Mesothelial cell of epicardium (in vitro differentiated cells): Measurements from ENCODE around the gene SLX4IP. TPM values are rescaled to one million over a fixed set of nuclear protein-coding genes. Genes with fewer than 3 reads are reported as not detected.

Experiments used
- DNase-seq, 2 experiments: peaks; one replicate each; pipeline ENCODE4 v3.0.0; 2021; ENCODE audit warnings: low spot score in 2 of 2; ENCODE audit not compliant: unreplicated experiment in 2 of 2
- H3K27ac Mint-ChIP-seq: 2 replicates; pipeline ENCODE4 v1.8.0; 2021; ENCODE audit warnings: mixed read lengths
- H3K27me3 Mint-ChIP-seq: 2 replicates; pipeline ENCODE4 v1.8.0; 2021; ENCODE audit warnings: low read depth, mixed read lengths
- H3K36me3 Mint-ChIP-seq: 2 replicates; pipeline ENCODE4 v1.8.0; 2021; ENCODE audit warnings: mixed read lengths
- H3K4me1 Mint-ChIP-seq: 2 replicates; pipeline ENCODE4 v1.8.0; 2021; ENCODE audit warnings: mixed read lengths
- H3K4me3 Mint-ChIP-seq: 2 replicates; pipeline ENCODE4 v1.8.0; 2021; ENCODE audit warnings: mild to moderate bottlenecking, moderate library complexity, mixed read lengths
- H3K9me3 Mint-ChIP-seq: 2 replicates; pipeline ENCODE4 v1.8.0; 2021; ENCODE audit warnings: mixed read lengths
- total RNA-seq: library from RNA; stranded (reverse); gene quantifications from 3 replicates; pipeline ENCODE4 v1.2.1, GENCODE V29; 2021
- TF ChIP-seq, protein P1 (sequence below): fragments of 200-600 bp; sonication (generic); IDR thresholded peaks from one replicate; pipeline ENCODE4 v1.5.0; 2021; ENCODE audit warnings: antibody characterized with exemption; ENCODE audit not compliant: unreplicated experiment

SLX4IP gene
- total RNA-seq, 1 donor from 2014 or later, result 10.4 TPM

DNA sequence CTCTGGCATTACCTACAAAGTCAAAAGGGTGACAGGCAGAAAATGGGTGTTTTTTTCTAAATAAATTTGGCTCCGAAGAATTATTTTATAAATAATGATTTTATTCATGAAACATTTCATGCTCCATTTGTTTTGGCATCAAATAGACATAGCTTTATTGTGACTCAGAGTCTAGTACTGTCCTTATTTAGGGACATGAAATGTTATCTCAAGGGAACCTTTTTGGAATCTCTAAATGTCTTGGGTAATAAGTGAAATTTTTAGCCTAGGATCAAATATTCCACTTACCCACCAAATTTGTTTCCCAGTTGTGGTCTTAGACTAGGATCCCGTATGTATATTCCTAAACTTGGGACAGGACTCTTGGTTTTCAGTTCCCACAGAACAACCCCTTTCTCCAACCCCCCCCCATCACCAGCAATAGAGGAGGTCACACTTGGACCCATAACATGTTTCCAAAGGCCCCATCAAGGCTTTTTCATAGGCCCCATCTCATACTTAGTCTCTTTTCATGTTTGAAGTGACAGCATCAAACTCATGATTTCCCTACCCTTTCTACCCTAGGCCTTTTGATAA, 156.9 kb downstream of the SLX4IP start:
- no peak for DNase-seq
- TF ChIP-seq, protein P1, sequence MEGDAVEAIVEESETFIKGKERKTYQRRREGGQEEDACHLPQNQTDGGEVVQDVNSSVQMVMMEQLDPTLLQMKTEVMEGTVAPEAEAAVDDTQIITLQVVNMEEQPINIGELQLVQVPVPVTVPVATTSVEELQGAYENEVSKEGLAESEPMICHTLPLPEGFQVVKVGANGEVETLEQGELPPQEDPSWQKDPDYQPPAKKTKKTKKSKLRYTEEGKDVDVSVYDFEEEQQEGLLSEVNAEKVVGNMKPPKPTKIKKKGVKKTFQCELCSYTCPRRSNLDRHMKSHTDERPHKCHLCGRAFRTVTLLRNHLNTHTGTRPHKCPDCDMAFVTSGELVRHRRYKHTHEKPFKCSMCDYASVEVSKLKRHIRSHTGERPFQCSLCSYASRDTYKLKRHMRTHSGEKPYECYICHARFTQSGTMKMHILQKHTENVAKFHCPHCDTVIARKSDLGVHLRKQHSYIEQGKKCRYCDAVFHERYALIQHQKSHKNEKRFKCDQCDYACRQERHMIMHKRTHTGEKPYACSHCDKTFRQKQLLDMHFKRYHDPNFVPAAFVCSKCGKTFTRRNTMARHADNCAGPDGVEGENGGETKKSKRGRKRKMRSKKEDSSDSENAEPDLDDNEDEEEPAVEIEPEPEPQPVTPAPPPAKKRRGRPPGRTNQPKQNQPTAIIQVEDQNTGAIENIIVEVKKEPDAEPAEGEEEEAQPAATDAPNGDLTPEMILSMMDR, result no peak
- peaks cover 34% of the 10 kb centered on the region for H3K4me1 Mint-ChIP-seq
- no peak overlapping the region for H3K4me3 Mint-ChIP-seq
- H3K36me3 Mint-ChIP-seq, result peaks cover under 1% of the 10 kb centered on the region
- no peaks in the 10 kb centered on the region for H3K27me3 Mint-ChIP-seq
- H3K27ac Mint-ChIP-seq, result no peak overlapping the region
- H3K9me3 Mint-ChIP-seq, result peaks cover 7% of the 10 kb centered on the region

- H3K27me3 Mint-ChIP-seq, result no peaks in the 10 kb centered on the region
- peak overlapping the region; percentile 18 for H3K27ac Mint-ChIP-seq
- no peak overlapping the region for H3K4me3 Mint-ChIP-seq
- H3K36me3 Mint-ChIP-seq, result peaks cover 10% of the 10 kb centered on the region
- TF ChIP-seq, protein P1, result no peak
- H3K4me1 Mint-ChIP-seq, result peaks cover 34% of the 10 kb centered on the region
- DNase-seq, result no peak
- peaks cover 3% of the 10 kb centered on the region for H3K9me3 Mint-ChIP-seq
Observed at GRCh38 chr20:10594296-10594868, 159.3 kb downstream of the SLX4IP start.

DNA sequence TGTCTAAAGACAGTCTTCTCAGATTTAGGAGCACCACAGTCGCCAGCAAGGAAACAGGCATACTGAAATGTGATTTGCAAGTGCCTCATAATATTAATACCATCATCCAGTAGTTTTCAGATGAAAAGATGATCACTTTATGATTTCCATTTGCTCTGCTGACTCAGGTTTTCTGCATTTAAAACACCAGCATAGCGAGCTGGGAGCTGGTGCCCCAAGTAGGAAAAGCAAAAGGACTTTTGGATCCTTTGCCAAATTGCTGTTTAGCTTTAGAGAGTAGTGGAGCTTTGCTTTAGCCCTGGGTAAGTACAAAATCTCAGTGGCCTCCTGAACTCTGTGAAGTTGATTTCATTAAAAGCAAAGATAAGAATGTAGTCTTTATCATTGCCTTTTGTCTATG, 160.2 kb downstream of the SLX4IP start:
- DNase-seq, result no peak
- no peaks in the 10 kb centered on the region for H3K27me3 Mint-ChIP-seq
- peaks cover 10% of the 10 kb centered on the region for H3K36me3 Mint-ChIP-seq
- peaks cover 34% of the 10 kb centered on the region for H3K4me1 Mint-ChIP-seq
- H3K27ac Mint-ChIP-seq, result no peak overlapping the region
- peaks cover 3% of the 10 kb centered on the region for H3K9me3 Mint-ChIP-seq
- H3K4me3 Mint-ChIP-seq, result no peak overlapping the region
- TF ChIP-seq, protein P1, result no peak

GRCh38 chr20:10595985-10596384, 160.9 kb downstream of the SLX4IP start:
- no peak overlapping the region for H3K27ac Mint-ChIP-seq
- peaks cover 30% of the 10 kb centered on the region for H3K4me1 Mint-ChIP-seq
- peaks cover 10% of the 10 kb centered on the region for H3K36me3 Mint-ChIP-seq
- H3K9me3 Mint-ChIP-seq, result peaks cover 3% of the 10 kb centered on the region
- TF ChIP-seq, protein P1, result no peak
- H3K4me3 Mint-ChIP-seq, result no peak overlapping the region
- no peaks in the 10 kb centered on the region for H3K27me3 Mint-ChIP-seq
- DNase-seq, result no peak

GRCh38 chr20:10596710-10597121, 161.6 kb downstream of the SLX4IP start:
- H3K36me3 Mint-ChIP-seq, result peaks cover 10% of the 10 kb centered on the region
- H3K9me3 Mint-ChIP-seq, result peaks cover 3% of the 10 kb centered on the region
- H3K4me1 Mint-ChIP-seq, result peaks cover 23% of the 10 kb centered on the region
- no peak overlapping the region for H3K27ac Mint-ChIP-seq
- DNase-seq, result no peak
- no peak overlapping the region for H3K4me3 Mint-ChIP-seq
- TF ChIP-seq, protein P1, result no peak
- no peaks in the 10 kb centered on the region for H3K27me3 Mint-ChIP-seq
